K562 (cell line): Measurements from ENCODE around the gene PLSCR5. TPM values are rescaled to one million over a fixed set of nuclear protein-coding genes. Genes with fewer than 3 reads are reported as not detected.

Source experiments
- ATF6 ChIP-seq: sonication (generic); formaldehyde crosslinking; IDR thresholded peaks from 2 replicates; pipeline ENCODE4 v1.4.0; 2020; ENCODE audit warnings: mild to moderate bottlenecking, missing genetic modification reagents
- CGGBP1 ChIP-seq: fragments of 250-450 bp; sonication (Bioruptor Pico); IDR thresholded peaks from 2 replicates; pipeline ENCODE4 v1.9.0; 2021; ENCODE audit warnings: mild to moderate bottlenecking
- E2F3 ChIP-seq: fragments of 250-450 bp; sonication (Bioruptor Pico); IDR thresholded peaks from 2 replicates; pipeline ENCODE4 v1.4.0; 2020; ENCODE audit warnings: mild to moderate bottlenecking
- ESRRA ChIP-seq: fragments of 450-650 bp; IDR thresholded peaks from 2 replicates; pipeline ENCODE4 v1.6.1; 2014; ENCODE audit warnings: low read depth, mild to moderate bottlenecking, moderate library complexity, borderline replicate concordance
- HEY1 ChIP-seq: fragments of 250-450 bp; sonication (Bioruptor Pico); IDR thresholded peaks from 2 replicates; pipeline ENCODE4 v1.5.0; 2020; ENCODE audit warnings: mild to moderate bottlenecking, moderate library complexity, borderline replicate concordance
- KLF10 ChIP-seq: fragments of 250-450 bp; sonication (Bioruptor Pico); IDR thresholded peaks from 2 replicates; pipeline ENCODE4 v1.6.1; 2021; ENCODE audit warnings: matching md5 sums
- NELFE ChIP-seq: IDR thresholded peaks from 2 replicates; pipeline ENCODE4 v1.6.1; 2011; ENCODE audit warnings: mild to moderate bottlenecking; ENCODE audit not compliant: insufficient read depth, insufficient read length
- NR2C2 ChIP-seq, 2 experiments: fragments of 200-800 bp in 1 of 2; sonication (Bioruptor generic) in 1 of 2; sonication (generic) in 1 of 2; formaldehyde crosslinking in 1 of 2; IDR thresholded peaks; 2 replicates each; pipeline versions ENCODE4 v1.6.1 to v1.8.0; 2016 to 2022; ENCODE audit warnings: mild to moderate bottlenecking in 1 of 2, missing compliant biosample characterization in 1 of 2, missing genetic modification characterization in 1 of 2, missing genetic modification reagents in 1 of 2
- NR2F6 ChIP-seq: fragments of 450-650 bp; formaldehyde crosslinking; IDR thresholded peaks from 2 replicates; pipeline ENCODE4 v1.4.0; 2020; ENCODE audit warnings: mild to moderate bottlenecking
- PHF21A ChIP-seq: fragments of 450-650 bp; IDR thresholded peaks from 2 replicates; pipeline ENCODE4 v1.6.1; 2017; ENCODE audit warnings: low read depth, borderline replicate concordance
- PRPF4 ChIP-seq: fragments of 200-400 bp; formaldehyde crosslinking; IDR thresholded peaks from one replicate; pipeline ENCODE4 v1.6.1; 2017; ENCODE audit warnings: low read length, low read depth, mild to moderate bottlenecking; ENCODE audit not compliant: insufficient read depth, poor library complexity, severe bottlenecking
- RB1 ChIP-seq: fragments of 450-650 bp; IDR thresholded peaks from 2 replicates; pipeline ENCODE4 v1.6.1; 2017; ENCODE audit warnings: low read depth, mild to moderate bottlenecking
- RBM15 ChIP-seq: fragments of 200-400 bp; formaldehyde crosslinking; IDR thresholded peaks from 2 replicates; pipeline ENCODE4 v1.6.1; 2018; ENCODE audit warnings: mild to moderate bottlenecking, low read length, moderate library complexity; ENCODE audit not compliant: insufficient read depth
- RFX1 ChIP-seq: fragments of 450-650 bp; IDR thresholded peaks from 2 replicates; pipeline ENCODE4 v1.6.1; 2016; ENCODE audit warnings: mild to moderate bottlenecking, moderate library complexity
- SLC30A9 ChIP-seq: fragments of 250-450 bp; sonication (Bioruptor Pico); IDR thresholded peaks from 2 replicates; pipeline ENCODE4 v1.8.0; 2022; ENCODE audit warnings: mild to moderate bottlenecking, moderate library complexity
- SRSF1 ChIP-seq: fragments of 200-400 bp; formaldehyde crosslinking; IDR thresholded peaks from 2 replicates; pipeline ENCODE4 v1.6.1; 2017; ENCODE audit warnings: mild to moderate bottlenecking, low read depth, low read length, moderate library complexity
- ZNF134 ChIP-seq: fragments of 250-450 bp; sonication (Bioruptor Pico); conservative IDR thresholded peaks from 2 replicates; pipeline ENCODE4 v1.4.0; 2020
- polyA plus RNA-seq, 8 experiments: library from polyadenylated mRNA; depleted of rRNA in 4 of 8; stranded (reverse) in 5 of 8; unstranded in 3 of 8; fragments of >200 nt; fragmentation: Nextera tagmentation in 2 of 8; fragmentation: Illumina TruSeq in 1 of 8; extraction: Ambion mirVana in 2 of 8; extraction: Trizol in 1 of 8; gene quantifications; 2 replicates each; pipeline versions ENCODE4 v1.2.1 to v1.2.3, GENCODE V29; 2011 to 2014; ENCODE audit warnings: inconsistent platforms in 1 of 8, missing spikeins in 1 of 8
- total RNA-seq, 7 experiments: library from RNA; depleted of rRNA in 6 of 7; stranded (reverse); fragments of >200 nt in 6 of 7; fragmentation: Illumina TruSeq in 2 of 7; extraction: Trizol in 2 of 7; gene quantifications; 2 replicates each; pipeline versions ENCODE4 v1.2.1 to v1.2.3, GENCODE V29; 2011 to 2021; ENCODE audit warnings: low replicate concordance in 1 of 7
- TF ChIP-seq, protein P1 (sequence below): sonication (generic); formaldehyde crosslinking; IDR thresholded peaks from 2 replicates; pipeline ENCODE4 v1.8.0; 2023; ENCODE audit warnings: missing genetic modification reagents, mild to moderate bottlenecking, borderline replicate concordance
- TF ChIP-seq, protein P2 (sequence below), 2 experiments: fragments of 200-800 bp in 1 of 2; sonication (Bioruptor generic) in 1 of 2; sonication (generic) in 1 of 2; formaldehyde crosslinking in 1 of 2; IDR thresholded peaks in 1 of 2; conservative IDR thresholded peaks in 1 of 2; 2 replicates each; pipeline versions ENCODE4 v1.5.0 to v1.6.1; 2016 to 2020; ENCODE audit warnings: missing compliant biosample characterization in 1 of 2, missing genetic modification characterization in 1 of 2, missing genetic modification reagents in 1 of 2

PLSCR5 gene
- total and polyA plus RNA-seq, 9 of the 15 experiments (the other 6 are each of a cell fraction or from before 2014, with no cell fraction given), result not detected

- TF ChIP-seq PRPF4, result no peak
- no peak for TF ChIP-seq NR2C2 (CRISPR knock-in tag; IDR thresholded peaks at IDR 0.05)
- peak; percentile 52; the same call in 1 of the 2 replicates for TF ChIP-seq NR2C2 (tag; IDR thresholded peaks at IDR 0.05)
- no peak for TF ChIP-seq NELFE
- TF ChIP-seq KLF10, result no peak
- no peak for TF ChIP-seq RBM15
- TF ChIP-seq RB1, result no peak
- TF ChIP-seq, protein P1, sequence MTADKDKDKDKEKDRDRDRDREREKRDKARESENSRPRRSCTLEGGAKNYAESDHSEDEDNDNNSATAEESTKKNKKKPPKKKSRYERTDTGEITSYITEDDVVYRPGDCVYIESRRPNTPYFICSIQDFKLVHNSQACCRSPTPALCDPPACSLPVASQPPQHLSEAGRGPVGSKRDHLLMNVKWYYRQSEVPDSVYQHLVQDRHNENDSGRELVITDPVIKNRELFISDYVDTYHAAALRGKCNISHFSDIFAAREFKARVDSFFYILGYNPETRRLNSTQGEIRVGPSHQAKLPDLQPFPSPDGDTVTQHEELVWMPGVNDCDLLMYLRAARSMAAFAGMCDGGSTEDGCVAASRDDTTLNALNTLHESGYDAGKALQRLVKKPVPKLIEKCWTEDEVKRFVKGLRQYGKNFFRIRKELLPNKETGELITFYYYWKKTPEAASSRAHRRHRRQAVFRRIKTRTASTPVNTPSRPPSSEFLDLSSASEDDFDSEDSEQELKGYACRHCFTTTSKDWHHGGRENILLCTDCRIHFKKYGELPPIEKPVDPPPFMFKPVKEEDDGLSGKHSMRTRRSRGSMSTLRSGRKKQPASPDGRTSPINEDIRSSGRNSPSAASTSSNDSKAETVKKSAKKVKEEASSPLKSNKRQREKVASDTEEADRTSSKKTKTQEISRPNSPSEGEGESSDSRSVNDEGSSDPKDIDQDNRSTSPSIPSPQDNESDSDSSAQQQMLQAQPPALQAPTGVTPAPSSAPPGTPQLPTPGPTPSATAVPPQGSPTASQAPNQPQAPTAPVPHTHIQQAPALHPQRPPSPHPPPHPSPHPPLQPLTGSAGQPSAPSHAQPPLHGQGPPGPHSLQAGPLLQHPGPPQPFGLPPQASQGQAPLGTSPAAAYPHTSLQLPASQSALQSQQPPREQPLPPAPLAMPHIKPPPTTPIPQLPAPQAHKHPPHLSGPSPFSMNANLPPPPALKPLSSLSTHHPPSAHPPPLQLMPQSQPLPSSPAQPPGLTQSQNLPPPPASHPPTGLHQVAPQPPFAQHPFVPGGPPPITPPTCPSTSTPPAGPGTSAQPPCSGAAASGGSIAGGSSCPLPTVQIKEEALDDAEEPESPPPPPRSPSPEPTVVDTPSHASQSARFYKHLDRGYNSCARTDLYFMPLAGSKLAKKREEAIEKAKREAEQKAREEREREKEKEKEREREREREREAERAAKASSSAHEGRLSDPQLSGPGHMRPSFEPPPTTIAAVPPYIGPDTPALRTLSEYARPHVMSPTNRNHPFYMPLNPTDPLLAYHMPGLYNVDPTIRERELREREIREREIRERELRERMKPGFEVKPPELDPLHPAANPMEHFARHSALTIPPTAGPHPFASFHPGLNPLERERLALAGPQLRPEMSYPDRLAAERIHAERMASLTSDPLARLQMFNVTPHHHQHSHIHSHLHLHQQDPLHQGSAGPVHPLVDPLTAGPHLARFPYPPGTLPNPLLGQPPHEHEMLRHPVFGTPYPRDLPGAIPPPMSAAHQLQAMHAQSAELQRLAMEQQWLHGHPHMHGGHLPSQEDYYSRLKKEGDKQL (CRISPR knock-in tag), result no peak
- no peak for TF ChIP-seq NR2F6
- TF ChIP-seq E2F3 (CRISPR knock-in tag), result no peak
- no peak for TF ChIP-seq SRSF1
- no peak; the same call in 1 of the 2 replicates for TF ChIP-seq ZNF134 (CRISPR knock-in tag)
- no peak for TF ChIP-seq SLC30A9 (CRISPR knock-in tag)
- TF ChIP-seq, protein P2, sequence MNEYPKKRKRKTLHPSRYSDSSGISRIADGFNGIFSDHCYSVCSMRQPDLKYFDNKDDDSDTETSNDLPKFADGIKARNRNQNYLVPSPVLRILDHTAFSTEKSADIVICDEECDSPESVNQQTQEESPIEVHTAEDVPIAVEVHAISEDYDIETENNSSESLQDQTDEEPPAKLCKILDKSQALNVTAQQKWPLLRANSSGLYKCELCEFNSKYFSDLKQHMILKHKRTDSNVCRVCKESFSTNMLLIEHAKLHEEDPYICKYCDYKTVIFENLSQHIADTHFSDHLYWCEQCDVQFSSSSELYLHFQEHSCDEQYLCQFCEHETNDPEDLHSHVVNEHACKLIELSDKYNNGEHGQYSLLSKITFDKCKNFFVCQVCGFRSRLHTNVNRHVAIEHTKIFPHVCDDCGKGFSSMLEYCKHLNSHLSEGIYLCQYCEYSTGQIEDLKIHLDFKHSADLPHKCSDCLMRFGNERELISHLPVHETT (CRISPR knock-in tag; conservative IDR thresholded peaks at IDR 0.05 in 1 of 2, IDR thresholded peaks at IDR 0.05 in 1 of 2), result no peak
- TF ChIP-seq HEY1 (CRISPR knock-in tag), result no peak
- no peak for TF ChIP-seq ESRRA
- TF ChIP-seq PHF21A, result no peak
- TF ChIP-seq CGGBP1 (CRISPR knock-in tag), result no peak
- TF ChIP-seq RFX1, result no peak
- TF ChIP-seq ATF6 (CRISPR knock-in tag), result no peak
Measured at GRCh38 chr3:146554151-146554760, 50.9 kb downstream of the PLSCR5 start (continued).
